HEK293T (cell line): Measurements from ENCODE around the gene TLK1.

Experiments
- FOXM1 ChIP-seq: fragments of 450-650 bp; IDR thresholded peaks from 2 replicates; pipeline ENCODE4 v1.6.1; 2017; ENCODE audit warnings: mild to moderate bottlenecking, borderline replicate concordance
- HDGF ChIP-seq: fragments of 450-650 bp; IDR thresholded peaks from 2 replicates; pipeline ENCODE4 v1.6.1; 2017; ENCODE audit warnings: antibody characterized with exemption, borderline replicate concordance
- SUZ12 ChIP-seq: fragments of 450-650 bp; IDR thresholded peaks from 2 replicates; pipeline ENCODE4 v1.6.1; 2016; ENCODE audit warnings: mild to moderate bottlenecking
- ZNF384 ChIP-seq: fragments of 450-650 bp; IDR thresholded peaks from 2 replicates; pipeline ENCODE4 v1.6.1; 2016

DNA sequence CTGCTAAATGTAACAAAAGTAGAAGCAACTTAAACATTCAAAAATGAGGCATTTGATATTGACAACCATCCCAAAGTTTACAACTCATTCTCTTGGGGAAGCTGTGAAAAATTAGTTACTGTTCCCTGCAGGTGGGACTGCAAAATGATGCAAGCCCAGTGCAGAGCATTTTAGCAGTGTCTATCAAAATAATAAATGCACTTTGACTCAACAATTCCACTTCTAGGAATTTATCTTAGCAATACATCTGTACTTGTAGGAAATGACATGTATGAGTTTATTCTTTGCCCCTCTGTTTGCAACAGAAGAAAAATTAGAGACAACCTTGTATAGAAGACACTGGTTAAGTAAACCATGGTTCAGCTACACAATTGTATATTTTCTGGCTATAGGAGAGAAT, 48.0 kb upstream of the TLK1 start:
- TF ChIP-seq SUZ12 = no peak
- no peak for TF ChIP-seq HDGF
- TF ChIP-seq ZNF384 = no peak
- no peak for TF ChIP-seq FOXM1
